ENCODE data around the gene SYT1.

DNA sequence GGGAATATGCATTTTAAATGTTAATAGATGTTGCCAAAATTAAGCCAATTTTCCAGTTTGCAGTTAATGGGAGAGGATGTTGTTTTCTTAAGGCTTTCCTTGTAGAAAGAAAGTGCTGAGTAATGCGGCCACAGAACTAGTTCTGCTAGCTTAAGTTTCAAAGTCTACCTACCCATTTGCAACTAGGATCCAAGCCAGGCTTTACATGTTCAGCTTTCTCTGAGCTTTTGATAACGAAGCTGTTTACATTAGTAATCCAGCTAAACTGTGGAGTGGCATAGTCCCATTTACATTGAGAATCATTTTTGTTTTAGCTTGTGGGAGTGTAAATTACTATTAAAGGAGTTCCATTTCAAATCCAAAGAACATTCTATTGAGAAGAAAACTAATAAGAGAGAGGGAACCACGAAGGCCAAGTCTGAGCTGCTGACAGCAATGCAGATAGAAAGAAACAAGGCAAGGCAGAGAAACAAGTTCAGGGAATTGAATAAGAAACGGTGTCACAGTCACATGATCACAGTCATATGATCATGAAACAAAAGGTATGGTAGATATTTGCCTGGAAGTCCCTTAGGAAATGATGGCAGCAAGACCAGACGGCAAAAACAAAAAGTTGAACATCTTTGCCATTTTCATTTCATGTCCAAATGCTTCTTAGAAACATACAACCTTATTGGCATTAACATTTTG is 551.3 kb downstream of the SYT1 start:
- TF ChIP-seq CTCF (IDR thresholded peaks at IDR 0.05) = no peak
- no peak for TF ChIP-seq POLR2A (IDR thresholded peaks at IDR 0.05)
- no peak for TF ChIP-seq POLR2AphosphoS5 (IDR thresholded peaks at IDR 0.05)

Data from prostate gland (tissue), 2 donors.